Stimulated activated CD8-positive, alpha-beta memory T cell treated with anti-CD3 and anti-CD28 coated beads, Interleukin-7, amount 100 ng/mL, for 24 hours (primary cell): Measurements from ENCODE around the gene CPA3.

Experiments
- DNase-seq: peaks from one replicate; pipeline ENCODE4 v3.0.0-alpha.2; 2020; ENCODE audit warnings: low read depth

The CPA3 gene

GRCh38 chr3:148865049-148865448 is at the start of gene CPA3:
Gene CPA3, plus strand, starts transcription at chr3:148865296. Its CDS starts 12 bp downstream, at chr3:148865308.
- DNase-seq = no peak

GRCh38 chr3:148815316-148816110 is 49.6 kb upstream of the CPA3 start:
- no peak for DNase-seq

DNA sequence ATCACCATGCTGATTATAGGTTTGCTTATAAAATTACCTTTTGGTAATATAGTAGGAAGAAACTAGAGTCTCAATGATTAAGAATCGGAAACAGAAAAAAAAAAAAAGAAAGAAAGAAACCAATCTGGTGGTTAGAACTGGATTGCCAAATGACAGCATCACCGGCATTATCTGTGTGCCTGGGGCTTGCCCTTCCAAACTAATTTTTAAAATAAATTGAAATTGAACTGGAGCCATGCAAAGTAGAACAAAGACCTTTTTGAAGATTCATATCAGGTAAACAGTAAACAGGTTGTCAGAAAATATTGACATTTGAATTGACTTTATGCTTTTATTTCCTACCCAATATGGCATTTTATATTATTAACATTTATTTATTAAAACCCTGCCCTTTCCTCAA is 48.7 kb upstream of the CPA3 start:
- no peak for DNase-seq

DNA sequence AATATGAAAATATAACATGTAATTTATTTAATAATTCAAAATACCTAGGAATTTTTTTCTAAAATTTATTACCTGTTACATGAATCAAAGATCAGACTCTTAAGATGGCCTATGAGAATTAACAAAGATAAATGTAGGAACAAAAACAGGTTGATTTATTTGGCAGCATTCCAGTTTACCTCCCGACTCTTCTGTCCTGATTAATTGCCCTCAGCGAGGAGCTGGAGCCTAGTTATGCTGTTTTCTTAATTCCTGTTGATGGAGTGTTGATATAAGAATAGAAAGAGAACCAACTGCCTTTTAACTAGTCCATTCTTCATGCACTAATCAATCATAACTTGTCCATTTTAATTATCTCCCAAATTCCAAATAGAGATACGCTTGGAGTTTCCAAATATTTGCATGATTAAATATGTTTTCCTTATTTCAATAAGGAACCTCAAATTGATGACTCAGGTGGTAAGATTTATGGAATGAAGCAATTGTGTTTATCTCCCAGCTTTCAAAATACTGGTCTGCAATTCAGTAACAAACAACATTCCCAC is 48.0 kb upstream of the CPA3 start:
- no peak for DNase-seq

DNA sequence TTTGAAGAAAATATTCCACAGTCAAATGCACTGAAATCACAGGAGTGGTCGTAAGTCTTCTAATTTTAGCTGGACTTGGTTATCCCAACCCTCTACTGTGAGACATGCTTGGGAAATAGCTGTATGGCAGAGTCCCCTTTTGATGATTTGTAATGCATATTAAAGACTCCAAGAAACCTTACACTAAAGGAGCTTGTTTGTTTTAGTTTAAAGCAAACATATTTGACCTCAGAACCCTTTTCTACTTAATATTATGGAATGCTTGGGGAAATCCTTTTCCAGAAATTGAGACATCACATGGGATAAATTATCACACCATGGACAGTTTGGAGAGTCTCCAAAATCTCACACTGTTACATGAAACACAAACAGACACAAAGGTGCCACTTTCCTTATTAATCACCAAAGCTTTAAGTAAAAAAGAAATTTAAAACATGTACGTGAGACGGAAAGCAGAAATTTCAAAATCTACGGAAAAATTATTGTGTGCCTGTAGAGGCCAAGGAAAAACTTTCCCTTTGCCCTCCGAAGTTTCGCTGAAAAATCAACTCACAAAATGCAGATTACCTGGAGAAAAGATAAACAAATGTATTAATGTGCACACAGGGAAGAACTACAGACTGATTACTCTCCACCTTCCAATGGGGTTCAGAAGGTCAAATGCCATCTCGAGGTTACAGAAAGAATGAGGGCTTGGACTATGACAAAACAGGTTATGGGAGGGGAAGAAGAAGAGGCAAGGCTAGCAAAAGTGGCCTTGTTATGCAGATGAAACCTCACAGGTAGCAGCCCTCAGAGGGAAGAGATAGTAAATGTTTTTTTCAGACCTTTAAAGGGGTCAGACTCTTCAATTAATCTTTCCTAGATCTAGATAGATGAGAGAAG is 44.5 kb upstream of the CPA3 start:
- no peak for DNase-seq

GRCh38 chr3:148823026-148823425 is 42.1 kb upstream of the CPA3 start:
- DNase-seq = no peak

- no peak for DNase-seq
These were observed 39.6 kb upstream of the CPA3 start for GRCh38 chr3:148825476-148825875.

DNA sequence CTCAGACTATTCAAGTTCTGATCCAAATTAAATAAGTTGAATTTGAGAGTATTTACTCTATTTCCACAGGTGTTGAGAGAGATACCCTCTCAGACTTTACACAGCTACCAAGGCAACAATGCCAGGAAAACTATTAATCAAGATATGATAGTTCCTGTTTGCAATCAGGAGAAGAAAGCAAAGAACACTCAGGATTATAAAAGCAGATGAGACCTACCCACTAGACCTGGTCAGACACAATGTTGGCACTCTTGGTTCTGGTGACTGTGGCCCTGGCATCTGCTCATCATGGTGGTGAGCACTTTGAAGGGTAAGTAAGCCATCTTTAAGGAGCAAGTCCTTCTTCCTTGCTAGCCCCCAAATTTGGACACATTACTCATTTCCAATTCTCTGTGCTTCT is 37.5 kb upstream of the CPA3 start, which contains the start of gene CPB1:
Gene CPB1 (plus strand): TSS at position 227 of the 400 bp plus-strand sequence. CDS start 13 bp downstream, at position 240.
- DNase-seq = no peak

- DNase-seq = no peak
These were observed 36.9 kb upstream of the CPA3 start for GRCh38 chr3:148828136-148828690.

- DNase-seq = no peak
These were observed 35.2 kb upstream of the CPA3 start for GRCh38 chr3:148829926-148830325.

DNA sequence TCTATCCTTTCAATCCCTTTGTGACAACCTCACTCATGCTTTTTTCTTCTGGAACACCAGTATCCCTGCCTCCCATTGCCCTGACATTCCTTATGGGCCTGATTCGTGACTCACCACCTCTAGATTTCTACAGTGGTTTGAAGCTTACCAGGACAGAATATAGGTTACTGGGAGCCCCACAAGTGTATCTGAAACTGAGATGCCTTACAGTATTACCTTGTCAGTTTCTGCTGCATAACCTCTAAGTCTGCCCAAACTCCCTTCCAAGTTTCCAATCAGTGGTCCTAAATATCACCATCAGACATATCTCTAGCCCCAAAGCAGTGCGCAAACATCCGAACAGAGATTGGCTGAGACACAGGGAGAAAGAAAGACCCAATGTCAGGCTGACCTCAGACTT is 31.9 kb upstream of the CPA3 start:
- no peak for DNase-seq

DNA sequence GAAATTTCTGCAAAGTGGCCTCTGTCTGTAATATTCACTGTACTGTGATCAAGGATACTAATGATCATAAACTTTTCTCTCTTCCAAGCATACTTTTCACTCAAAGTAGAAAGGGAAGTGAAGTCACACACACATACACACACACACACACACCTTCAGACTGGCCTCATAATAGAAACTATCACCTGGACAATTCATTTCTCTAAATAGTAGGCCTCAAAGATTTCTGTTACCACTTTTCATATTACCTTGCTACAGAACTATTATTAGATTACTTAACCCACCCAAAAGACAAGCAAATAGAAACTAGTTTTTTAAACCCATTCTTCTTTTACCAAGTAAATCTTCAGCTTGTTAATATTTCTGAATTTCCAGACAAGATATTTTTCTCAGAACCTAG is 25.3 kb upstream of the CPA3 start:
- no peak for DNase-seq

- no peak for DNase-seq
These were observed 24.6 kb upstream of the CPA3 start for GRCh38 chr3:148840451-148840850.

DNA sequence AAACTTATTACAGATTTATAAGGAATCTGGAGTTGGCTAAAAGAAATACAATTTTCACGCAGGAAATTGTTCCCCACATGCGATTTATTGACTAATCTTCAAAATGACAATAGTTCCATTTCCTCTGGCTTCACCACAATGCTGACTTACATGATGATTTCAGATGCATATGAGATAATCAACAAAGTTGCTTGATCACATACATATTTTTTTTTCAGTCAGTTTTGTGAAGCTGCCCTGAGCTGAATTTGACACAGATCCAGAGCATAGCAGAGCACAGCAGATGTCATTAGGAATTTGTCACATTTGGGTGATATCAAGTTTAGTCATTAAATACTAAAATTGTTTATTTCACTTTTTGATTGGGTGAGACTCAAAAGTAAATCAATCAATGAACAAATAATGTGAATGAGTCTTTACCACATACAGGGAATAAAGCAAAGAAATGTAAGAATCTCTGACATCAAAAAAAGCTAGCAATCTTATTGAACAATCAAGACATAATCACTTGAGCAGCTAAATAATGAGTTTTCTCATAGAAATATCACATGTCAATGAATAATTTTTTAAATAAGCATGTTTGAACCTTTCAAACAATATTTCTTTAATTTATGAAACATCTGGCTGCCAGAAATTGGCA is 19.2 kb upstream of the CPA3 start:
- DNase-seq = no peak

- DNase-seq = no peak
These were observed 17.7 kb upstream of the CPA3 start for GRCh38 chr3:148847351-148847750.

- no peak for DNase-seq
These were observed 16.7 kb upstream of the CPA3 start for GRCh38 chr3:148848410-148848809.

- DNase-seq = no peak
These were observed 12.7 kb upstream of the CPA3 start for GRCh38 chr3:148852271-148852992.

DNA sequence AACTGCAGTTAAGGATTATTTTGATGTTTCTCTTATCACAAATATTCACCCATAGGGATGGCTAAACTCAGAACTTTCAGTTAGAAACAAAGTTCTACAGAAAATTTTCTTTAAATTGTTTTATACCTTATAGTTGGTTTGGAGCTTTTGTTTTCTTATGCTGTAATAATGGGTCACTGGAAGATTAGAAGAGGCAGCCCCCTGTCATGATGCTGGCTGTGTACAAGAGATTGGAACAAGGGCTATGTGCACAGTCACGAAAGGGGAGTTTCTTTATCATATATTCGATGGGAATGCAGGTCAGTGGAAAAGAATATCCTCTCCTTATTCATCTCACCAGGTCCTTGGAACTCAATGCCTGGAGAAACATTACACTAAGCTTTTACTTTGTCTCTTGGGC is 12.0 kb upstream of the CPA3 start:
- no peak for DNase-seq

DNA sequence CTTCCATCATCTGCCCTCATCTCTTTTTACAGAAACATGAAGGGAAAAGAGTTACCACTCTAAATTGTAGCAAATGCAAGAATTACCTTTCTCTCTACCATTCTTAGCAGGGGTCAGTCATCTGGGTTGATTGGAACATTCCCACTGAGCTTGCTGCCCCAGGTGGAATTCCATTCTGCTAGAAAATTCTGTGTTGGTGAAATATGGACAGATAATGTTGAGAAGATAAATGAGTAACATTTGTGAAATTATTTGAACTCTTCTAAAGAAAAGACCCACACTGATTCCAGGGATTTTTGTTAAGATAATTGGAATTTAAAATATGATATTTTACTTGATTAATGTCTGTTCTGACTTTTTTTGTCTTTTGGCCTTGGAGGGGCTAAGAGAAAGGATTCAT is 11.0 kb upstream of the CPA3 start:
- DNase-seq = no peak

- no peak for DNase-seq
These were observed 8.7 kb upstream of the CPA3 start for GRCh38 chr3:148856384-148856783.

DNA sequence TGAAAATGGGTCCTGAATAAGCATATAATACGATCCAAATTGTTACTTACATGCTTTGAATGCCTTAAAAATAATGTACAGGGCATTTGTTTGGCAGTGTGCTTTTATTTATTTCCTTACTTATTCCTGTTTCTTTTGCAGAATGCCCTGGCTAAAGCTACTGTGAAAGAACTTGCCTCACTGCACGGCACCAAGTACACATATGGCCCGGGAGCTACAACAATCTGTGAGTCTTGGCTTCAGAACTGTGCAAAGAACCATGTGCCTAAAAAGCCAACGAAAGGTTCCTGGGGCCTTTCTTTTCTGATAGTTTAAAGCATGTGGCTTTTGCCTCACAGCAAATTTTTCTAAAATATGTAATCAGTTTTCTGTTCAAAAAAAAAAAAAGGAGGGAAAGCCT is 7.8 kb upstream of the CPA3 start:
- no peak for DNase-seq
